GM12801 (cell line): ENCODE data around the gene NKD2.

Experiments used
- CTCF ChIP-seq: IDR thresholded peaks from one replicate; pipeline ENCODE4 v1.5.1; 2011; ENCODE audit warnings: control low read depth; ENCODE audit not compliant: insufficient read length; ENCODE audit errors: extremely low read depth

Gene NKD2

GRCh38 chr5:1078206-1078605 lies 69.6 kb downstream of the NKD2 start:
- TF ChIP-seq CTCF = no peak

GRCh38 chr5:1078851-1079250 lies 70.2 kb downstream of the NKD2 start:
- no peak for TF ChIP-seq CTCF

GRCh38 chr5:1079486-1079885 lies 70.9 kb downstream of the NKD2 start:
- no peak for TF ChIP-seq CTCF

- no peak for TF ChIP-seq CTCF
These were observed 71.4 kb downstream of the NKD2 start for GRCh38 chr5:1079961-1080360.

- no peak for TF ChIP-seq CTCF
These were observed 71.8 kb downstream of the NKD2 start for GRCh38 chr5:1080432-1080831.

- no peak for TF ChIP-seq CTCF
These were observed 72.9 kb downstream of the NKD2 start for GRCh38 chr5:1081519-1081918.

- no peak for TF ChIP-seq CTCF
These were observed 75.4 kb downstream of the NKD2 start for GRCh38 chr5:1083823-1084605.
